Measurements from ENCODE around the gene CPS1.

CPS1 gene

GRCh38 chr2:210617318-210617717 lies 60.9 kb downstream of the CPS1 start:
- no peak for DNase-seq

DNA sequence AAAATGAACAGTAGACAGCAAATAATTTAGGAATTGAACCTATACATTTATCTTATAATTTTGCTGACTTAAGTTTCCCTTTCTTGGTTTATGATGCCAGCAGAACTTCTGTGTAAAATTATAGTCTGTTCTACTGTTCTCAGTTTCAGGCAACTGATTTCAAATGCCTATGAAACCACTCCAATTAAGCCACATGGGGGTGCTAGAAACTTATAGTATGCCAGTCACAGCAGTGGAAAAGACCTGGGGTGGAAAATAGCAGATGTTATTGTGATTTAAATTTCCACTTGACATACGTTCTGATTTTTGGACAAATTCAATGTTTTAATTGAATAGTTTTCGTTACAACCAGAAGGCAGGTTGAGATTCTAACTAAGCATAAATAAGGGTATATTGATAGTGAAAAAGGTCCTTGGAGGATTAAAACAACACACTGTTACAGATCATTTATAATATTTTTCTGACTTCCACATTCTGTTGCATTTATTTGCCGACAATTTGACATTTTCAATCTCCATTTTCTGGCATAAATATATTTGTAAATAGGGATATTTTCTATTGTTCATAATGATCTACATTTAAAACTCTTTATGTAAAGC lies 61.4 kb downstream of the CPS1 start:
- DNase-seq: no peak

DNA sequence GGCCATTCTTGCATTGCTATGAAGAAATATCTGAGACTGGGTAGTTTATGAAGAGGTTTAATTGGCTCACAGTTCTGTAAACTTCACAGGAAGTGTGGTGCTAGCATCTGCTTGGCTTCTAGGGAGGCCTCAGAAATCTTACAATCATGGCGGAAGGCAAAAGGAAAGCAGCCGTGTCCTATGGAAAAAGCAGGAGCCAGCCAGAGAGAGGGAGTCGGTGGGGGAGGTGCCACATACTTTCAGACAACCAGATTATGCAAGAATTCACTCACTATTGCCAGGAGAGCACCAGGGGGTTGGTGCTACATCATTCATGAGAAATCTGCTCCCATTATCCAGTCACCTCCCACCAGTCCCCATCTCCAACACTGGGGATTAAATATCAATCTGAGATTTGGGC lies 64.1 kb downstream of the CPS1 start:
- DNase-seq: no peak

DNA sequence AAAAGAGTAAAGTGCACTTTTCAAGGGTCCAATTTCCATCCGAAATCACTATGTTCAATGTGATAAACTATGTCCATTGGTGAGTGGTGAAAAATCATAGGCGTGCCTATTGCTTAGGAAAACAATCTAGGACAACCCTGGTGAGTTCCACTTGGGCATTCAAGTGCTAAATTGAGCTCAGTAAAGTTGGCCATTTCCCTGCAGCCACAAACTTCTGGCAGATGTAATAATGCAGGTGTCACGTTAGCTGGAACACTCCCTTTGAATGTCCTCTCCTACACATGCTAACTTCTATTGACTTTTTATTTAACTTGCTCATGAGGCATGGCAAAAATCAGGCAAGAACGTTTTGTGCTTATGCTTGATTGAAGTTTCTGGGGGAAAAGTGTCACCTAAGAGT lies 67.1 kb downstream of the CPS1 start:
- DNase-seq: no peak

DNA sequence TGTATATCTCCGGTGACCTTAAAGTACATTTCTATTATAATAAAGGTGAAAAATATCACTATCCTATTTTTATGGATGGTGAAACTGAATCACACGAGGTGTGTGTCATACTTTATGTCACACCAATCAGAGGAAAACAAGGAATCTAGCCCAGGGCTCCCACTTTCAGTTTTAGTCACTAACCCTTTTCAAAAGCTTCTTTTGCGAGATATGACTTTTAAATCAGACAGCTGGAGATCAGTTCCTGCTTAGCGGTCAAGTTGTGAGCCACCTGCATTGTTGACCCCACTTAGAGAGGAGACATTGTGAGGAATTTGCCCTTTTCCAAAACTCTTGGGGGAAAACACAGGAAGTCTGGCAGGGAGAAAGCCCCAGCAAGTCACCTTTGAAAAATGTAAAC lies 70.5 kb downstream of the CPS1 start:
- no peak for DNase-seq

GRCh38 chr2:210630873-210631560 lies 74.6 kb downstream of the CPS1 start:
- no peak for DNase-seq

- no peak for DNase-seq
Observed at GRCh38 chr2:210633699-210634098, 77.3 kb downstream of the CPS1 start.

GRCh38 chr2:210635257-210635656 lies 78.9 kb downstream of the CPS1 start:
- no peak for DNase-seq

DNA sequence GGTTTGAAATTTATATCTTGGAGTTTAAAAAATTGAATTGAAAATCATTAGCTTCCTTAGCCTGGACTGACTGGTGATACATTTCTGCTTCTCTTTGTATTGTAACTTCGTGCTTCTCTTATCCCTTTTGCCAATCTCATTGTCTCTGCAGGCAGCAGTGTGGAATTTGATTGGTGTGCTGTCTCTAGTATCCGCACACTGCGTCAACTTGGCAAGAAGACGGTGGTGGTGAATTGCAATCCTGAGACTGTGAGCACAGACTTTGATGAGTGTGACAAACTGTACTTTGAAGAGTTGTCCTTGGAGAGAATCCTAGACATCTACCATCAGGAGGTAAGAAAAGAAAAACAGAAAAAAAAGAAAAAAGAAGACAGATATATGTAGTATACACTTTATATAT lies 85.9 kb downstream of the CPS1 start:
- DNase-seq: no peak

GRCh38 chr2:210647151-210647550 lies 90.8 kb downstream of the CPS1 start:
- no peak for DNase-seq

GRCh38 chr2:210654091-210654490 lies 97.7 kb downstream of the CPS1 start:
- no peak for DNase-seq

GRCh38 chr2:210655229-210655975 lies 99.0 kb downstream of the CPS1 start:
- no peak for DNase-seq

GRCh38 chr2:210657874-210658273 lies 101.5 kb downstream of the CPS1 start:
- no peak for DNase-seq

DNA sequence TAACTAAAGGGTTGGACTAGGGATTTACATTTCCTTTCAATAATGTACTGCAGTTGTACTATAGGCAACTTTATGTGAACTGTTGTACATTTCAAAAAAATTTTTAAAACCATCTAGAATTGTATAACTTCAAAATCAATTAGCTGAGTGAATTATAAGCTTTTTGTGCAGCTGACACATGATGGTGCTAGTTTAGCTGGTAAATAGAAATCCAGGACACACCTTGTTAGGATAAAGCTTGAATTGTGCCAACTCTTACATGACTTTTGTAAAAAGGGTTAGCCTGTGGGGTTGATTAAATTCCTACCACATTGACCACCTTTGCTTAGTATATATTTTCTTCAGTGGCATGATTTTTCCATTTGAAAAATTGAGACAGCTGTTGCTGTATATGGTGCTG lies 104.4 kb downstream of the CPS1 start:
- no peak for DNase-seq

DNA sequence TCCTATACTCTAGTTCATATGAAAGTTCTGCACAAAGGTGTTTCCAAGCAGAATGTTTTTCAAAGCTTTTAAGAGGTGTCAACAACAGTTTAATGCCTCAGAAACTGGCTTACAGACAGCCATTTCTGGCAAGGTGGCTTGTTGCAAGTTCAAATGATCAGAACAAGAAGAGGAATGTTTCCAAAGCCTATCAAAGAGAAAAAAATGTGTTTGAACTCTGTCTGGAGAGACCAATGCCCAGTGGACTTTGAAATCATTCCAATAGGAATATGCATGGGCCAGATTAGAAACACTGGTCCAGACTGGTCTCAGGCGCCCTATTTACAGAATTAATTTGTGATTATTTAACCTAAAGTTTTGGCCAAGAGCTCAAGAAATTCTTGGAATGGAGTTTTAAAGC lies 106.2 kb downstream of the CPS1 start:
- DNase-seq: no peak

DNA sequence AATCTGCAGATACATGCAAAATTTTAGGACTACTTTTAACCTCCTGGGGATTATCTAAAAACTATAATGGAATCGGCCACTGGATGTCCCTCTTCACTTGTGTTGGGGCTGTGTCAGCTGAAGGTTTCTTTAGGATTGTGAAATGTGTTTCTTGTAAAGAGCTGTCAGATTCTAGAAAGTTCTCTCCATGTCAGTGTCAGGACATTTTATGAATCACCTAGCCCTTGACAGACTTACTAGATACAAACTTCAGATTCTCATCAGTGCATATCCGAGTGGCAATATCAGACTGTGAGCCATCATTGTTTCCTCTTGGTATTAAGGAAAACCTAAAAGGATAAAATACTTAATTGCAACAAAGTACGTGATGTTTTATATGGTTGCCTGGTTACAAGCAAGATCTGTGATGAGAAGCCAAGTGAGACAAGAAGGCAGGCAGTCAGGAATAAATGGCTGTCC lies 107.3 kb downstream of the CPS1 start:
- no peak for DNase-seq

DNA sequence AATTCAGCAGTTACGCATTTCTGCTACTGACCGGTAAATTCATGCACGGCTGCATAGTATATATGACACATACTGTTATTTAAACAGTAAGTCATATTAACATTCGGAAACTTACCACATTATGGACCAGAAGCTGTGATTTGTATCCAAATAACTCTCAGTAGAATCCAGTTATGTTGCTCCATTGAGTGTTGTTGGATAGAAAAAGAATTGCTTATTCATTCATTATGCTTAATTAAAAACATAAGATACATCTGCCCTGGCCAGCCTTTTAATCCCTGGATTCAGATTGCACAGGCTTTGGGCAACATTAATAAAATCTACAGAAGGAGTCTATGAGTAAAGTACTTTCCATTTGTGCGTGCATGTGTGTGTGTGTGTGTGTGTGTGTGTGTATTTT lies 111.3 kb downstream of the CPS1 start:
- DNase-seq: no peak

DNA sequence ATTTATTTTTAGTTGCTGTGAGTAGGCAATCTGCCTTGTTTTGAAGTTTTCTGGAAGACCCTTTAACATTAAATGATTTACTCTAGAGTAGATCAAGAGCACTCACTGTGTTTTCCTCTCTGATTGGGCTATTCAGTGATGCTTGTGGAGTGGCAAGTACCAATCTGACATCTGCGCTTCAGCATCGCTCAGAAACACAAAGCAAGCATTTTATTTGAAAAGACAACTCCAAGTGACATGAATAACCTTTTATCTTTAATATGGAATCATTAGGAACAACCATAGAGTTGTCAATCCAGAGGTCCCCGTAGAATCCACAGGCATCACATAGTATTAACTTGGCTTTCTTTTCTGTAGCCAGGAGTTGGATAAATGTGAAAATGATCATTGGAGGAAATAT lies 114.7 kb downstream of the CPS1 start:
- DNase-seq: no peak

DNA sequence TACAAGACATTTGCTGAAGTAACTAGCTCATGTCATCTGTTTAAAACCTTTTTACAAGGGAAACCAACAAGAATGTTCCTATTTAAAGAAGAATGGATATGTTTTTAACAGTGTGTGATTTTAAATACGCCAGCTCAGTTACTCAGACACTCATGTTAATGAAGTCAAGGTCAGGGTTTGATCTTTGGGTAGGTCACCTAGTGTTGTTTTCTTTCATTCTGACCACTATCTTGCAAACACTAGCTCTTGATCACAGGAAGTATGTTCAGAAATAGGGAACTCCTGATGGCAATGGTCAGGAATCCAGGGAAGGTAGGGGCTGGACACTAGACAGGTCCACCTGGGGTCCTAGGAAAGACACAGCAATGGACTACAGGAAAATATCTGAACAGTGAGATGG lies 116.7 kb downstream of the CPS1 start:
- DNase-seq: no peak

GRCh38 chr2:210676067-210676466 lies 119.7 kb downstream of the CPS1 start:
- no peak for DNase-seq

DNA sequence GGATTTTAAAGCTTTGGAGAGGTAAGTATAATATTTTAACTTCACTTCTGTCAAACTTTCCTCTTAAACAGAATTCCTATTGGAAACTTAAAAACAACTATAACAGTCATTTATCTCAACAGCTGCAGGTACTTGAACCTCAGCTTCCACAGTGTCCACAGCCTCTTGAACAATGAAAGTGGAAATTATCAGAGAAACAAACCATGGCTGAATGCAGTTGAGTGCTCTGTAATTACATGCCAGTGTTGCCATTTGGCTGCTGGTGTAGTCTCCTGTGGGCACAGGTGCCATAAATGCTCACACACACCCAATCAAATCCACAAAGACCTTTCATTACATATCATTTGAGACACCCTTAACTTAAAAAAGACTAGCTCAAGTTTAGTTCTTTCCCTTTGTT lies 125.1 kb downstream of the CPS1 start:
- DNase-seq: no peak

DNA sequence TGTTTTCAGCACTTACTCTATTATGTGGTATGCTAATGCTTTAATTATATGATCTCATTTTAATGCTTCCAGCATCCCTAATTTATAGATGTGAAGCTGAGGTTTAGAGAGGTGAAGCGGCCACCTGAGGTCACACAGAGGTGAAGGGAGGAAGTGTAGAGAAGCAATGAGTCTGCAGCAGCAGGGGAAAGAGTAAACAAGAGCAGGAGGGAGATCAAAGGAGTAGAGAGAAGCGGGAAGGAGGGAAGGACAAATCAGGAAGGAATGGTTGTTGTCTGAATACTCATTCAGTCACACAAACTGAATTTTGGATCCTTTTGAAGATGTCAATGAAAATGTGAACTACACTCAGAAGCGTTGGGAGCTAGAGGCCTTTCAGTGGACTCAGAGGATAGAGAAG lies 130.0 kb downstream of the CPS1 start:
- DNase-seq: no peak

DNA sequence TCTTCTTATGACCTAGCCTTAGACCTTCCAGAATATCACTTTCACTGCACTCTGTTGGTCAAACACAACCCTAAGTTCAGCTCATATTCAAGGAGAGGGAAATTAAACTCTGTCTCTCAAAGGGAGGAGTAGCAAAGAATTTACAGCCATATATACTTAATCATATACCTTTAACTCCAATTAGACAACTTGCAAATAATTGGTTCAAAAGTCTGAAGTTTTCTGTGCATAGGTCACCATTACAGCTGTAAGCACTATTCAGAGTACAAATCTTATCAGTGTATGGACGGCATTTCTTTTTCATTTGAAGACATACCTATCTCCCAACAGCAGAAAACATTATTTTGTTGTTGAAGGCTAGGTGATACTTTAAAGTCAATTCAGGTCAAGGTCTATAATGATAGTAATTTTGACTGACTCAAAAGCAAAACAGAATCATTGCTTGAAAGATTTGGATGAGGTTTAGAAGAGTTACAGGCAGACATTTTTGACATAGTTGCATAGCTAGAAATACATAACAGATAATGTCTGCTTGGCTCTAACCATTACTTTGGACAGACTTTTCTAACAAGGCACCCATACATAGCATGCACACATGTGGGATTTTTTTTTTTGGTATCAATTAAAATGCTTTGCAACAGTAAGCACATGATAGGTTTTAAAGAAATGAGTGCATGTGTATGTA lies 131.5 kb downstream of the CPS1 start:
- DNase-seq: no peak

GRCh38 chr2:210707900-210708299 lies 151.5 kb downstream of the CPS1 start:
- no peak for DNase-seq
